CD8-positive, alpha-beta memory T cell (primary cell): ENCODE results near the gene TRIM16. TPM values are rescaled to one million over a fixed set of nuclear protein-coding genes. Genes with fewer than 3 reads are reported as not detected.
"Not testable (repeated sequence)": the region's sequence is repeated elsewhere in the genome, so short reads cannot be mapped to it uniquely, and the experiment has no call there.

ENCODE experiments used
- CTCF ChIA-PET: fragments of 350-600 bp; sonication (Branson Sonifier 250); formaldehyde crosslinking; loops from one replicate; lab custom pipeline; 2021; ENCODE audit warnings: antibody characterized with exemption; lab: Charles Lee
- POLR2A ChIA-PET: fragments of 350-600 bp; sonication (Branson Sonifier 250); formaldehyde crosslinking; loops from one replicate; lab custom pipeline; 2021; ENCODE audit warnings: antibody characterized with exemption; lab: Charles Lee
- DNase-seq, 5 donors: peaks; one replicate each; pipeline versions ENCODE4 v3.0.0 to v3.0.0-alpha.2; 2020 to 2022; ENCODE audit warnings: mixed read lengths in 1 of 5
- H3K27ac ChIP-seq: one replicate; pipeline ENCODE4 v1.7.0; 2013; ENCODE audit warnings: low read depth, mild to moderate bottlenecking, low read length, moderate library complexity
- H3K27me3 ChIP-seq: 2 replicates; pipeline ENCODE4 v1.7.0; 2013; ENCODE audit warnings: low read length, mild to moderate bottlenecking; ENCODE audit not compliant: insufficient read depth, poor library complexity, severe bottlenecking
- H3K36me3 ChIP-seq: 2 replicates; pipeline ENCODE4 v1.7.0; 2013; ENCODE audit warnings: mild to moderate bottlenecking, low read length, moderate library complexity; ENCODE audit not compliant: insufficient read depth
- H3K4me1 ChIP-seq: 2 replicates; pipeline ENCODE4 v1.7.0; 2013; ENCODE audit warnings: mild to moderate bottlenecking, low read length, moderate library complexity; ENCODE audit not compliant: insufficient read depth
- H3K4me3 ChIP-seq: 2 replicates; pipeline ENCODE4 v1.7.0; 2013; ENCODE audit warnings: mild to moderate bottlenecking, low read length
- H3K9me3 ChIP-seq: 2 replicates; pipeline ENCODE4 v1.7.0; 2013; ENCODE audit warnings: mild to moderate bottlenecking, low read length
- H3K27ac Mint-ChIP-seq, 8 donors: one replicate each; pipeline ENCODE4 v1.8.0; 2020 to 2021; ENCODE audit warnings: mixed read lengths in 8 of 8, mild to moderate bottlenecking in 6 of 8, inconsistent platforms in 3 of 8, moderate library complexity in 3 of 8
- H3K27me3 Mint-ChIP-seq, 2 donors: one replicate each; pipeline ENCODE4 v1.8.0; 2020 to 2021; ENCODE audit warnings: mixed read lengths in 2 of 2, mild to moderate bottlenecking in 1 of 2, moderate library complexity in 1 of 2
- H3K36me3 Mint-ChIP-seq, 3 donors: one replicate each; pipeline ENCODE4 v1.8.0; 2020 to 2021; ENCODE audit warnings: mixed read lengths in 3 of 3, inconsistent platforms in 1 of 3, mild to moderate bottlenecking in 1 of 3
- H3K4me1 Mint-ChIP-seq, 3 donors: one replicate each; pipeline ENCODE4 v1.8.0; 2020 to 2021; ENCODE audit warnings: mixed read lengths in 3 of 3, inconsistent platforms in 1 of 3, mild to moderate bottlenecking in 1 of 3
- H3K4me3 Mint-ChIP-seq, 7 donors: one replicate each; pipeline ENCODE4 v1.8.0; 2020 to 2021; ENCODE audit warnings: mixed read lengths in 7 of 7, mild to moderate bottlenecking in 6 of 7, moderate library complexity in 4 of 7, inconsistent platforms in 2 of 7
- H3K9me3 Mint-ChIP-seq, 5 donors: one replicate each; pipeline ENCODE4 v1.8.0; 2020 to 2022; ENCODE audit warnings: mixed read lengths in 5 of 5, mild to moderate bottlenecking in 3 of 5, moderate library complexity in 2 of 5, inconsistent platforms in 1 of 5
- polyA plus RNA-seq: library from polyadenylated mRNA; unstranded; fragments of 300-500 nt; fragmentation: Illumina TruSeq; gene quantifications from one replicate; pipeline ENCODE4 v1.2.3, GENCODE V29; 2021
- total RNA-seq, 2 experiments: library from RNA; stranded (reverse); gene quantifications; one replicate each; pipeline ENCODE4 v1.2.3, GENCODE V29; 2021

The TRIM16 gene
- total RNA-seq (1 to 10 TPM; 8.1 to 8.2 TPM), polyA plus RNA-seq (1.8 TPM)

- H3K27me3 ChIP-seq, H3K27me3 Mint-ChIP-seq, H3K4me1 ChIP-seq, H3K9me3 Mint-ChIP-seq, CTCF ChIA-PET, H3K27ac ChIP-seq, POLR2A ChIA-PET, H3K36me3 ChIP-seq, H3K36me3 Mint-ChIP-seq, H3K9me3 ChIP-seq: not testable (repeated sequence)
- peak within 1 kb of the TSS; percentile 67 for H3K4me3 ChIP-seq
- DNase-seq, result peak; percentile 72 to 86 (median 75)
- peaks cover 16 to 21% (median 20%) of the 10 kb centered on the region in 3 donors for H3K4me1 Mint-ChIP-seq
- H3K27ac Mint-ChIP-seq, result peak within 1 kb of the TSS; percentile 81 to 99 (median 91)
- peak within 1 kb of the TSS; percentile 91 to 96 (median 94) for H3K4me3 Mint-ChIP-seq
These were observed at the start of gene TRIM16 for GRCh38 chr17:15683824-15684478. TSS of gene TRIM16 (minus strand) at chr17:15684311. CDS start at chr17:15651609, 32,702 bp downstream.

GRCh38 chr17:15733174-15733789 lies 49.2 kb upstream of the TRIM16 start:
- H3K27me3 Mint-ChIP-seq, H3K27ac ChIP-seq, H3K4me1 Mint-ChIP-seq, H3K36me3 ChIP-seq, H3K36me3 Mint-ChIP-seq, DNase-seq, H3K4me1 ChIP-seq, H3K9me3 ChIP-seq, CTCF ChIA-PET, H3K9me3 Mint-ChIP-seq, POLR2A ChIA-PET, H3K4me3 ChIP-seq, H3K27me3 ChIP-seq, H3K27ac Mint-ChIP-seq, H3K4me3 Mint-ChIP-seq: not testable (repeated sequence)

DNA sequence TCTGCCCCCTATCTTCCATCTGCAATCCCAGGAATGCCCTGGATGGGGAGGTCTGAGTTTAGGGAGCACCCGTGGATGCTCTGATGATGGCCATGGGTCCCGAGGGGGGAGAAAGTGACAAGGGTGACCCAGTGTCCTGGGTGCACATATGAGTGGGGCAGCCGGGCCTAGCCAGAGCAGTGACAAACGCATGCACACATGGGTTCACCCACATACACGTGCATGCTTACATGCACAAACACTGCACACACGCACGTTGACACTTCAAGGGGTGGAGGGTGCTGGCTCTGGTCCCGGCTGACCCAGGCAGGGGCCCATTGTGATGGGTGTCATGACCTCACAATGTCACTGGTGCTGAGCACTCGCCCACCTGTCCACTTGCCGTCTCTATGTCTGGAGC lies 47.8 kb upstream of the TRIM16 start, which contains the start of gene TBC1D26:
TSS of gene TBC1D26 (plus strand) at position 384 of the 400 bp plus-strand sequence. CDS start 3,066 bp downstream, outside the sequence.
- H3K9me3 ChIP-seq, H3K9me3 Mint-ChIP-seq, POLR2A ChIA-PET, H3K4me1 Mint-ChIP-seq, H3K27ac ChIP-seq, H3K36me3 ChIP-seq, H3K4me1 ChIP-seq, CTCF ChIA-PET, H3K36me3 Mint-ChIP-seq, H3K4me3 Mint-ChIP-seq, H3K27ac Mint-ChIP-seq, H3K4me3 ChIP-seq, H3K27me3 Mint-ChIP-seq, H3K27me3 ChIP-seq, DNase-seq: not testable (repeated sequence)

DNA sequence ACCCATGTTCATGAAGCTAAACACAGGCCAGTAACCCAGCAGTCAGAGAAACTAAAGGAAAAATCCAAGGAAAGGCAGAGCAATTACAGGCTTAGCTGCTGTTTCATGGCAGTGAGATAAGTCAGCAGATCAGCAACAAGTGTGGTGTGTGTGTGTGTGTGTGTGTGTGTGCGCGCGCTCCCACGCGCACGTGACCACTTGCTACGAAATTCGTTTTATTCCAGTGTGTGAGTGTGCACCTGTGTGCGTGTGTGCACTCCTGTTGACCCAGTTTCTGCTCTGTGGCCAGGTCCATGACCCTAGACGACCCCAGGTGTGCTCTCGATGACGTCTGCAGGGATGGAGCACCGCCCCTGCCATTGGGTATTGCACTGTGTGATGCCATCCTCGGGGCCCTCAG lies 46.4 kb upstream of the TRIM16 start:
- H3K4me1 Mint-ChIP-seq, POLR2A ChIA-PET, H3K27ac ChIP-seq, DNase-seq, H3K27me3 ChIP-seq, H3K4me3 Mint-ChIP-seq, CTCF ChIA-PET, H3K36me3 ChIP-seq, H3K4me1 ChIP-seq, H3K36me3 Mint-ChIP-seq, H3K4me3 ChIP-seq, H3K27me3 Mint-ChIP-seq, H3K27ac Mint-ChIP-seq, H3K9me3 ChIP-seq: not testable (repeated sequence)
- H3K9me3 Mint-ChIP-seq, result peaks cover 6 to 10% (median 10%) of the 10 kb centered on the region in 5 donors

- H3K27me3 ChIP-seq, DNase-seq, H3K4me1 ChIP-seq, H3K27ac ChIP-seq, H3K36me3 ChIP-seq, CTCF ChIA-PET, H3K4me3 Mint-ChIP-seq, H3K4me1 Mint-ChIP-seq, H3K4me3 ChIP-seq, H3K27ac Mint-ChIP-seq, H3K27me3 Mint-ChIP-seq: not testable (repeated sequence)
- peaks cover 10% of the 10 kb centered on the region for H3K9me3 ChIP-seq
- peaks cover 20 to 57% (median 57%) of the 10 kb centered on the region in 5 donors for H3K9me3 Mint-ChIP-seq
- POLR2A ChIA-PET, result interaction anchor here (0.7 kb wide), 1 partner anchor 493 kb away, joined by 4 read pairs; no protein-coding TSS in a partner anchor
- peaks cover 11 to 36% (median 27%) of the 10 kb centered on the region in 3 donors for H3K36me3 Mint-ChIP-seq
These were observed 32.8 kb upstream of the TRIM16 start for GRCh38 chr17:15716601-15717563.

- H3K4me1 Mint-ChIP-seq, DNase-seq, H3K36me3 ChIP-seq, H3K27me3 ChIP-seq, H3K27me3 Mint-ChIP-seq, H3K4me3 ChIP-seq, POLR2A ChIA-PET, H3K27ac Mint-ChIP-seq, CTCF ChIA-PET, H3K27ac ChIP-seq, H3K9me3 ChIP-seq, H3K4me3 Mint-ChIP-seq, H3K4me1 ChIP-seq: not testable (repeated sequence)
- Mint-ChIP-seq H3K9me3 (peaks cover 17 to 45% (median 28%) of the 10 kb centered on the region in 5 donors), H3K36me3 (peaks cover 31 to 60% (median 58%) of the 10 kb centered on the region in 3 donors)
These were observed 24.8 kb upstream of the TRIM16 start for GRCh38 chr17:15708879-15709278.

- POLR2A ChIA-PET, H3K4me3 ChIP-seq: not testable (repeated sequence)
These were observed 20.7 kb upstream of the TRIM16 start for GRCh38 chr17:15704813-15705212.

GRCh38 chr17:15704239-15704638 lies 20.1 kb upstream of the TRIM16 start:
- peaks cover 26 to 54% (median 36%) of the 10 kb centered on the region in 3 donors for H3K36me3 Mint-ChIP-seq
- H3K4me1 ChIP-seq, result not testable (repeated sequence)

More at GRCh38 chr17:15704813-15705212, 20.7 kb upstream of the TRIM16 start:
- H3K27me3 ChIP-seq, H3K9me3 ChIP-seq, H3K27me3 Mint-ChIP-seq, H3K27ac Mint-ChIP-seq, H3K27ac ChIP-seq, H3K4me1 Mint-ChIP-seq, H3K4me3 Mint-ChIP-seq, CTCF ChIA-PET, H3K4me1 ChIP-seq, DNase-seq, H3K36me3 ChIP-seq: not testable (repeated sequence)
- Mint-ChIP-seq H3K9me3 (peaks cover 8 to 26% (median 16%) of the 10 kb centered on the region in 5 donors), H3K36me3 (peaks cover 30 to 54% (median 41%) of the 10 kb centered on the region in 3 donors)

More at GRCh38 chr17:15704239-15704638, 20.1 kb upstream of the TRIM16 start:
- H3K27me3 Mint-ChIP-seq, H3K4me3 Mint-ChIP-seq, H3K27ac Mint-ChIP-seq, POLR2A ChIA-PET, H3K9me3 ChIP-seq, H3K27ac ChIP-seq, H3K4me3 ChIP-seq, DNase-seq, H3K36me3 ChIP-seq, CTCF ChIA-PET, H3K27me3 ChIP-seq: not testable (repeated sequence)
- H3K9me3 Mint-ChIP-seq, result peaks cover 7 to 22% (median 11%) of the 10 kb centered on the region in 5 donors
- H3K4me1 Mint-ChIP-seq, result peaks cover 7 to 12% (median 9%) of the 10 kb centered on the region in 3 donors
